ENCODE results near the gene STRN4. TPM values are rescaled to one million over a fixed set of nuclear protein-coding genes. Genes with fewer than 3 reads are reported as not detected.

Gene STRN4
- polyA plus RNA-seq, 3 donors from 2014 or later, result 8.8 to 26.8 (median 10.8) TPM

Other genes with a start within 250 kb of the STRN4 start
- 100 to 1,000 TPM; 151 to 185 (median 178) TPM for gene CALM3, start 145.1 kb downstream of the STRN4 start, polyA plus RNA-seq
- gene PTGIR, start 121.4 kb downstream of the STRN4 start, polyA plus RNA-seq, result under 1 TPM in 2 of 3 donors, not detected in 1; 0.14 to 0.52 TPM
- gene GNG8, start 110.2 kb downstream of the STRN4 start, polyA plus RNA-seq, result not detected
- gene DACT3, start 85.3 kb downstream of the STRN4 start, polyA plus RNA-seq, result not detected
- gene PRKD2, start 29.3 kb downstream of the STRN4 start, polyA plus RNA-seq, result 100 to 1,000 TPM in 1 of 3 donors, 10 to 100 TPM in 2; 36.3 to 116 (median 36.3) TPM
- gene FKRP, start 393 bp downstream of the STRN4 start, polyA plus RNA-seq, result 1 to 10 TPM in 2 of 3 donors, not detected in 1; 2.2 to 5.4 TPM
- 10 to 100 TPM; 17.4 to 37.7 (median 32.6) TPM for gene SLC1A5, start 42.1 kb upstream of the STRN4 start, polyA plus RNA-seq
- gene AP2S1, start 104.4 kb upstream of the STRN4 start, polyA plus RNA-seq, result 100 to 1,000 TPM in 1 of 3 donors, 10 to 100 TPM in 2; 86.8 to 116 (median 90.3) TPM
- gene ARHGAP35, start 114.5 kb upstream of the STRN4 start, polyA plus RNA-seq, result 1 to 10 TPM; 1.5 to 6.9 (median 2.7) TPM

Measured in immature natural killer cell (primary cell).